Islet of Langerhans (tissue), 1 donor: ENCODE results near the gene GALR1.
"Not testable (repeated sequence)": the region's sequence is repeated elsewhere in the genome, so short reads cannot be mapped to it uniquely, and the experiment has no call there.

Source experiments
- FAIRE-seq: peaks from one replicate; lab custom pipeline; 2011; peaks lifted over from hg19 to GRCh38; lab: Jason Lieb, UNC

Gene GALR1

DNA sequence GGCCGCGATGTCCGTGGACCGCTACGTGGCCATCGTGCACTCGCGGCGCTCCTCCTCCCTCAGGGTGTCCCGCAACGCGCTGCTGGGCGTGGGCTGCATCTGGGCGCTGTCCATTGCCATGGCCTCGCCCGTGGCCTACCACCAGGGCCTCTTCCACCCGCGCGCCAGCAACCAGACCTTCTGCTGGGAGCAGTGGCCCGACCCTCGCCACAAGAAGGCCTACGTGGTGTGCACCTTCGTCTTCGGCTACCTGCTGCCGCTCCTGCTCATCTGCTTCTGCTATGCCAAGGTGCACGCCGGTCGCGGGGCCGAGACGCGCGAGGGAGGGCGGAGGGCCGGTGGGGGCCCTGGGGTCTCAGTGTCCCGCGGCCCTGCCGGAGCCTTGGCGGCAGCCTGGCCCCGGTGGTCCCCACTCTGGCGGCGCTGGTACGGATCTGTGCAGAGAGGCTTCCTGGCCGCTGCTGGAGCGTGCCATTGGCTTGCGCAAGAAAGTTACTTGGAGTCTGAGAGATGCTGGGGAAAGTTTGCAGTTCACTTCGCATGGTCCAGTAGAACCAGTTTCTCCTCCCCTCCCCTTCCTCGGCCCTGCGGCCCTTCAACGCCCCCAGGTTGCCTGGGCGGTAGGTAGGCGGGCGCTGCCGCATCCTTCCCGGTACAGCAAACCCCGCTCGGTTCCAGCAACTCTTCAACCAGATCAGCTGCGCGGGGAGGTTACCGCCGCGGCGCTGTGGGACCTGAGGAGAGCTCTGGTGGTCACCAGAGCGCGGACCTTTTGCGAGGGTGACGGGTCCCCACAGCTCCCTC is 1.5 kb downstream of the GALR1 start:
- FAIRE-seq, result no peak

DNA sequence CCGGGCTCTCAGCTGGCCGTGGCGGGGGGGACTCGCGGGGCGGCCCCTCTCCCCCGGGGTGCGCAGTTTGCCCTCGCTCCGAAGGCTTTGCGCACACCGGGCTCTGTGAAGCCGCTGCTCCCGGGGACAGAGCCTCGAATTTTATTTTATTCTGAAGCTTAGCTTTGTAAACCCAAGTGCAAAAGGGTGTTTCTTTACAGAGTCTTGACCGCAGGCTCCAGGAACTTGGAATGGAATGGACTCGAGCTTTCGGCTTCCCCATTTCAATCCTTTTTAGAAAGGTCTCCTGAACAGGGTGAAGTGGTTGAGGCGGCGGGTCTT is 2.0 kb downstream of the GALR1 start:
- FAIRE-seq, result no peak

DNA sequence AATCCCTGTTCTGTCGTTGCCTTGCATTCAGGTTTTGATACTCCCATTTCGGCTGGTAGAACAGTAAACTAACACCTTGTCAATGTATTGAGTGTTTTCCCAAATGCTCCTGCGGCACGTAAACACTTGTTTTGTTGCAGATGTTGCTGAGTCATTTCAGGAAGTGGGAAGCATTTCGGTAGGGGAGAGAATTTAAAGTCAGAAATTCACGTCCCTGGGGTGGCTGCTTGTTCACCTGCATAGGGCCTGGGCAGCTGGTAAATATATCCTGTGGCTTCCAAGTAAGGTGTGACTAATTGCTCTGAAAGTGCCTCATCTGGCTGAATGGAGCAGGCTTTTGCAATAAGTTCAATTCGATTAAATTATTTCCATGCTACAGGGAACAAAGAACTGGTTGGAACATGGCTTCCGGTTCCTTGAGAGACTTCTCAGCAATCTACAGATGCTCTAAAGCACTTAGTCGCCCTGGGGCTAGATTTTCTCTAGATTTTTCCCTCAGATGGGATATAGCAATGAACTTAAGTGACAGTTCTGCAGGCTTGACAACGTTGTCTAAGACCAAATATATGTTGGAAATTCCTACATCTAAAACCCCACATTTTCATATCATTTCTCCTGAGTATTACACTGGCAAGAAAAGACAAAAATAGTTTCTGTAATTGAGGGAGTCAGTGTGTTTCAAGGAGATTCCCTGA is 5.2 kb downstream of the GALR1 start:
- no peak for FAIRE-seq

DNA sequence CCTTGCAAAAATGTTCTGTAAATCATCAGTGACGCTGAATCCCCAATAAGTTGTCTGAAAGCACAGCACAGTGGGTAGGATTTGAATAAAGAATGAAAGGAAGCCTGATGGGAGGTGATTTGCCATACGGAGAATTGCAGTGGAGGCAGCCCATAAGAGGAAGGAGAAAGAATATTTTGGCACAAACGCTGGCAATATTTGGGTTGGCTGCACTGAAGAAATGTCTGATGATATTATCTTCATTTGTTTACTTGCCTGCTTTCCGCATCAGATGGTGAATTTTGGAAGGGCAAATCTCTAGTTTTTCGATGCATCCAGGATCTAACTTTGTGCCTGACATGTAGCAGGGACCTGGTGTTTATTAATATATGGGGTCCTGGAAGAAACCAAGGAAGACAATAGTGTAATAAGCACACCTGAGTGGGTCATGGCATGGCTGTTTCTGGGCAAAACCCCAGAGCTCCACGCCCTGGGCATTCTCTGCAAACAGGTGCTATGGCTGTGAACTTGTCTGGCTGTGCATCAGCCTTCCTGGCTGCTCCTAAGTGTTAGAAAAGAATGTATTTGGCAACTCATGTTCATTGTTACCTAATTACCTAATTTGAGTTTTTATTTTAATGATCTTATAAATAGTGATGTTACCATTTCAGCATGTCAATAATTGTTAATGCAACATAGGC is 5.9 kb downstream of the GALR1 start:
- no peak for FAIRE-seq

DNA sequence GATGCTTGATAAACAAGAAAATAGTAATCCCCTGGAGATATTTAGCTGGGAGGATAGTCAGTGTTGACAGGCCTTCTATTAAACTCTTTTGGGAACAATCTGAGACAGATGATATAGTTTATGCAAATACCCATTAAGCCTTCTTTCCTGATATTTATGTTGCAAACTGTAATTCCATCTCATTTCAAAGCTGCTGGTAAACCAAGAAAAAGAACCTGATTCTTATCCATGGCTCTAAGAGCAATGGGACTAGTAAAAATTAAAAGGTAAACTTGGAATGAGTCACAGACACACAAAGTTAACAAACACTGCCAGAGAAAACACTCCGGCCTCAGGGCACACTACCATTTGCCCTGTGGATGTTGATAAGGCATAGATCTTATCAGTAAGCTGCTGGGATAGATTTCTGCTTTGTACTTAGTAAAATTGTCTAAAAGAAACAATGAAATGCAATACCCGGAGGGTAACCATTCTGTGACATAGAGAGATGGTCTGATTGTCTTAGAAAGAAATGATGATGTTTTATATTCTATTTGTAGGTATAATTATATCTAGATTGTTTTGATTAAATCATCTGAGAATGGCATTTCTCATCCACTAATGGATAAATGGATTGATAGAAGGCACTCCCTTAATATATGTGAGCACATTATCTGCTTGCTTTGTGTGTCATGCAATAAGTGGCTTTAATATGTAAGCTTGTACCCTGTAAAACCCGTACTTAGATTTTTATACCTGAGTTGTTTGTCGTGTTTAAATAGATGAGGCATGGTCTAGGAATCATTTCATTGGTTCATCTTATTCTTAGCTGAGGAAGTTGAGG is 13.2 kb downstream of the GALR1 start:
- FAIRE-seq, result no peak

DNA sequence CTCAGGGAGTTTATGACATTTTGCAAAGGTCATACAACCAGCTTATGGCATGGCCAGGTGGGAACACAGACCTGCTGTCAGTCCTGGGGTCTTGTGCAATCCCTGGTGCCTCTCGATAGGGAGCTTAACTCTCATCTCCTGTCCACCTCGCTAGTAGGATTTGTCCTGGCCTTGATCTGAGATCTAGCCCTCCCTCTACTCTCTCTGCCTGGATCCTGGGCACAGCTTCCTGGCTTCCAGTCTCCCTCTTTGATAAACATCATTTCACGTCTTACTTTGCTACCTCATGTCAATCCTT is 13.8 kb downstream of the GALR1 start:
- no peak for FAIRE-seq

DNA sequence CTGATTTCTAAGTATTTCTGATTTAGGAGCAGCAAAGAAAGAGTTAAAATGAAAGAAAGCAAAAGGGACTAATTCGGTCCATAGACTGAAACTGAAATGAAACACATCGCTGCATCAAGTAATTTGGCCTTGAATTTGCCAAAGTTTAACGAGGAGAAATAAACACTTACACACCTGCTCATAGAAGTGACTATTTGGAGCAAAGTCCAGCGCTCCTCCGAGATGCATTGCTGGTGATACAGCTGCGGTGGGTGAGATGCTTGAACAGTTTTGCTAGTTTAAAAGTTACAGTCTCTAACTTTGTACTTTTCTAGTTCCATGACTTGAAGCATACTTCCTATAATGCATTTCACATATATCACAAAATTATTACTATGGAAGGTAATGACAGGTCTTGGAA is 18.3 kb downstream of the GALR1 start:
- no peak for FAIRE-seq

DNA sequence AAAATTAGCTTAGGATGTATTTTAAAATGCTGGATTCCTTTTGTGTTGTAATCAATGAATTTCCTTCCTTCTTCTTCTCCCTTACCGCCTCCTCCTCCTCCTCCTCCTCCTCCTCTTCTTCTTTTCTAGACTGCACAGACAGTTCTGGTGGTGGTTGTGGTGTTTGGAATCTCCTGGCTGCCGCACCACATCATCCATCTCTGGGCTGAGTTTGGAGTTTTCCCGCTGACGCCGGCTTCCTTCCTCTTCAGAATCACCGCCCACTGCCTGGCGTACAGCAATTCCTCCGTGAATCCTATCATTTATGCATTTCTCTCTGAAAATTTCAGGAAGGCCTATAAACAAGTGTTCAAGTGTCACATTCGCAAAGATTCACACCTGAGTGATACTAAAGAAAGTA is 18.8 kb downstream of the GALR1 start:
- FAIRE-seq, result no peak

DNA sequence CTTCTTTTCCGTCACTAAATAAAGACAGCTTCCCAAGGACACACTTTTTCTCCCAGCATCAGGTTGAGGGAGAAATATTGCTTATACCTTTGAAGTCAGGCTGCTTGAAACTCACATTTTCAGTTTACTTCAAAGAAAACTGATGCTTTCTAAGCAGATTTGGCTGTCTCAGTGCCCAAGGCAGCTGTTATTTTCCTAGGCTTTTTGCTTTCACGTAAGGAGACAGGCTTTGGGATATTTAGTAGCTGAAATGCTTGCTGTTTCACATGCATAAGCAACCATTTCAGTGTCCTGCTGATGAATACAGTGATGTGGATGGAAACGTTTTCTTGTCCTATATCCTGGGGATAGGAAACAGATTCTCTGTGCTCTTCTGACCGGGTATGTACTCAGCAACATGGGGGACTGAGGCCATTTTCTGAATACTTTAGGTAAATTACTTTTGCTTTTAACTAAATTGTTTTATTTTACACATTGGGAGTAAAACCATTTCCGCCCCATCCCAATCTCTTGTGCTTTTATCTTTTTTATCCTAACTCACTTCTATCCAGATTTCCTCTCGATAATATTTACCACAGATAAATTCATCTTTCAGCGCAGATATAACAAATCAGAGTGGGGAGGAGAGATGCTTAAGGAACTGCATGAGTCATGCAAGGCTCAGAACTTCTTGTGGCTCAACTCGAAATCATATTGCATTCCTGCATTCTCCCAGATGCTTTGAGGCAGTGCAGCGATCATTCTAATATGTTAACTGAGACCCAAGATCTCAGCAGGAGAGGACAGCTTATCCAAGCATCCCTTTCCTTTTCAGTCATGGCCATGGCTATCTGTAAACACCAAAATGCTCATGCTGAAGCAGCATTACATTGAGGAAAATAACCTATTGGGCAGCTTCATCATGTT is 22.2 kb downstream of the GALR1 start:
- no peak for FAIRE-seq

DNA sequence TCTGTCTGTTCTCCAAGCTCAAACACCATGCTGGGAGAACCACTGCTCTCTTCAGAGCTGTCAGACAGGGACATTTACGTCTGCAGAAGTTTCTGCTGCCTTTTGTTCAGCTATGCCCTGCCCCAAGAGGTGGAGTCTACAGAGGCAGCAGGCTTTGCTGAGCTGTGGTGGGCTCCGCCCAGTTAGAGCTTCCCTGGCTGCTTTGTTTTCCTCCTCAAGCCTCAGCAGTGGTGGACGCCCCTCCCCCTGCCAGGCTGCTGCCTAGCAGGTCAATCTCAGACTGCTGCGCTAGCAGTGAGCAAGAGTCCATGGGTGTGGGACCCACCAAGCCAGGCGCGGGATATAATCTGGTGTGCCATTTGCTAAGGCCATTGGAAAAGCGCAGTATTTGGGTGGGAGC is 41.2 kb downstream of the GALR1 start:
- FAIRE-seq, result not testable (repeated sequence)

DNA sequence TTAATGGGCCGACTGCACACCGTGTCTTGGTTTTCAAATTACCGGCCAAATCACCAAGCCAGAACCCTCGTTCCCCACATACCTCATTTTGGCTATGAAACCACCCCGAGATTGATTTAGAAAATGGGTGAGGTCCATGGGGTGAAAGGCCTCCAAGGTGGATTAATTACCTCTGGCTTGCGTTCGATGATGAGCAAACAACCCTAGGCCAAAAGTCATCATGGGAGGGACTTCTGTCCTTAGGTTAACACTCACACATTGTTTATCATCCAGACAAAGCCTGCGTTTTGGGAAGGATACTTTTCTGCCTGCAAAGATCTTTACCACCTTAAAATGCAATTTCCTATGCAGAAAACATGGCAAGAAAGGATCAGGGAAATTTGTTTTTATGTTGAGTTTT is 48.5 kb downstream of the GALR1 start:
- FAIRE-seq, result no peak

DNA sequence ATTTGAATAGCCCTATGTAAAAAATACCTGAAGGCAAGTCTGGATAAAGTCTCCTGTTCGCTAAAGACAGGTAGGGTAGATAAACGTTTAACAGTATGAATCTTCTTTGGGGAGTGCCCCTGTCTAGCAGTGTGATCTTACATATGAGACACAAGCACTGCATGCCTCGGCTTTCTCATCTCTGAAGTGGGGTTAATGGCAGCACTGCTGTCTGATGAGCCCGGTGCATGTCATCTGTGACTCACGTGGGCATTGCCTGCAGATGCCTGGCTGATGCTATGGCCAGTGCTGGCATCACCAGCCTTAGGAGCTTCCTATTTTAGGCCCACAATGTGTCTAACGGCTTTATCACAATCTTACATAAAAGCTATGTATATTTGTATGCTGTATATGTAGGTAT is 50.1 kb downstream of the GALR1 start:
- FAIRE-seq, result no peak

DNA sequence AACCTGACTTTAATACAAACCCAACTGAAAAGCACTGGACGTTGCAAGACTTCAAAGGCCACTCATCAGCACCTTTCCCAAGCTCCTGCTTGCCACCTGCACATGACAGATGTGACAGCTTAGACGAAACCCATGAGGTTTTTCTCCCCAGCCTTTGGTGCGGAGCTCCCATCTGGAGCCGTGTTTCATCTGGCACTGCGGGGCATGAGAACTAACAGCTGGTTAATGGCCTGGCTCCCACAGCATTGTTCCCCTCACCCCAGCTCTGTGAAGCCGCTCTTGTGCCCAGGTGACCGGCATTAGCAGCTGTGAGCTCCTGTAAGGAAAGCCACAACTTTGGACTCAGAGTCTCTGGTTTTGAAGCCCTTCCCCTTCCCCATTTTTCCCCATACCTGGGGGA is 50.9 kb downstream of the GALR1 start:
- FAIRE-seq, result no peak

DNA sequence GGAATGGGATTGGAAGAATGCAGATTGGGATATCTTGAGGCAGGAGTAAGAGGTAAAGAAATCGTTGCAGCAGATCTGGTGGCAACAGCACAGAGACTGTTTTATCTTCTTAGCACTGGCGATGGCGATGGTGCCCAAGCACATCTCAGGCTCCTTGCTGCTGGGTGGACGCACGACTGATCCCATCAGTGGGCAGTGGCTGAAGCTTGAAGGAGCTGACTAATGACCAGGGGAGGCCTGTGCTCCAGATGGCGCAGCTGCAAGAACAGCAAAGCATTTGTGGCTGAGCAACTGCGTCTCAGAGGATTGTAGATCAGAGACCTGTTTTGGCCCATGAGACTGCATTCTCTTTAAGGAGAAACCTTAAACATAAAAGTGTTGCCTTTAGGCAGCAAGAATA is 54.6 kb downstream of the GALR1 start:
- no peak for FAIRE-seq

DNA sequence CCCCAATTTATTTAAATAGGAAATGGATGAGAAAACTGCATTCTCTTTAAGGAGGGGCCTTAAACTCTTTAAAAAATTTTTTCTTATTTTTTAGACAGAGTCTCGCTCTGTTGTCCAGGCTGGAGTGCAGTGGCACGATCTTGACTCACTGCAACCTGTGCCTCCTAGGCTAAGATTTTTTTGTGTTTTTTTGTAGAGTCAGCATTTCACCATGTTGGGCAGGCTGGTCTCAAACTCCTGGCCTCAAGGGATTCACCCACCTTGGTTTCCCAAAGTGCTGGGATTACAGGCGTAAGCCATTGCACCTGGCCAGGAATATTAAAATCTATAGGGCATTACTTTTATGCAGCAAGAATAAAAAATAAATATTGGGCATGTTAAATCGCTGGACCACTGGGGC is 56.0 kb downstream of the GALR1 start:
- FAIRE-seq, result no peak

DNA sequence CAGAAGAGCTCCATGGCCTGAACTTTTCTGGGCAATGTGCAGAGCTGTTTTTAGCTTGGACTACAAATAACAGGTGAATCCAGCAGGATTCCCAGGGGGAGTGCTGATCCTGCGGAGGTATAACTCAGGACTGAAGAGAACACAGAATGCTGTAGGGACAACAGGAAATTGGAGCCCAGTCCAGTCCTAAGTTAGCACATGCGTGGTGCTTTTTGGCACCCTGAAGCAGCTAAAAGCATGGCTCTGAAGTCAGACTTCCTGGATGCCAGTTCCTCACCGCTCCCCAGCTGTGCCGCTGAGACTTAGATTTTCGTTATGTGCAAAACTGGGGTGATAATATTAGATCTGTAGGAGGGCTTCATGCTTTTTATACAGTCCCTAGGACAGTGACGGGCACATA is 58.6 kb downstream of the GALR1 start:
- no peak for FAIRE-seq

DNA sequence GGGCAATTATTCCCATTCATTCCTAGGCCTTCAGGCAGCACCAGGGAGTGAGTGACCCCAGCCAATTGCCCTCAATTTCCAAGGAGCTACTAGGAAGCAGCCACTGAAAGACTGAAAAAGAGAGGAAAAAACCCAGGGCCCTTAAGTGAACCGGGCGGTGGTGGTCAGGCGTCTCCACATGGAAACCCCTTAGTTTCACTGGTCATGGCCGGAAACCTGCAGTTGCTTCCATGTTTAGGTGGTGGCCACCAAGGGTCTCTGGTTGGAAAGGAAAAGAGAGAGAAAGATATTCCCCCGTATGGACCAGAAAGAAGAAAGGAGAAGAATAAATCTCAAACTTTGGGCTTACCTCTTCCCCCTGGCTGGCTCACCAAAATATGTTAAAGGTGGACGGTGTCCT is 64.9 kb downstream of the GALR1 start:
- FAIRE-seq, result no peak

DNA sequence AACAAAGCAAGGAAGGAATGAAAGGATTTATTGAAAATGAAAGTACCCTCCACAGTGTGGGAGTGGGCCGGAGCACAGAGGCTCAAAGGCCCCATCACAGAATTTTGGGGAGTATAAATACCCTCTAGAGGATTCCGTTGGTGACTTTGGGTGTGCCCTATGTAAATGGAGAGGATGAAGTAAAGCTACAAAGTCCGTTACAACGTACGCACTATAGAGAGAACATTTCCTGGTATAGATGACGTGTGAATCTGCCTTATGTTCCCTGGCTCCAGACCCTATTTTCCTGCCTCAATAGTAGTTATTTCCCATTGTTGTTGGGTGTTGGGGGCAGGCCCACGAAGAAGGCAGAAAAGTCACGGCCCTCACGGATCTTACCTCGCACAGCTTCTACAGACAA is 65.3 kb downstream of the GALR1 start:
- no peak for FAIRE-seq

DNA sequence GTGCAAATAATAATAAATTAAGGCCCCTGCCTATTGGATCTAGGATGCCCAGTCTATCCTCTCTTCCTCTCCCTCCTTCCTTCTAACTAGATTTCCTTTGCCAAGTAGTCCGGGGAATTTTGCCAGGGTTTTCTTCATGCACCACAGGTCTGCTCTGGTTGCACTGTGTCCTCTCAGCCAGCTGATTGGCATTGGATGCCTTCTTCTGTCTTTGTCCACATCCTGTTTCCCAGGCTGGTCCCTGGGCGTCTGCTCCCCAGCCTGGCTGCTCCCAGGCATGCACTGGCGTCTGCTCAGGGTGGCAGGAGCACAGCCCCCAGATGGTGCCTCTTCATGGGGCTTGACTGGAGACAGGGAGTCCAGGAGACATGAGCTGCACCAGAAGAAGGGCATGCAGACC is 66.4 kb downstream of the GALR1 start:
- FAIRE-seq, result no peak

DNA sequence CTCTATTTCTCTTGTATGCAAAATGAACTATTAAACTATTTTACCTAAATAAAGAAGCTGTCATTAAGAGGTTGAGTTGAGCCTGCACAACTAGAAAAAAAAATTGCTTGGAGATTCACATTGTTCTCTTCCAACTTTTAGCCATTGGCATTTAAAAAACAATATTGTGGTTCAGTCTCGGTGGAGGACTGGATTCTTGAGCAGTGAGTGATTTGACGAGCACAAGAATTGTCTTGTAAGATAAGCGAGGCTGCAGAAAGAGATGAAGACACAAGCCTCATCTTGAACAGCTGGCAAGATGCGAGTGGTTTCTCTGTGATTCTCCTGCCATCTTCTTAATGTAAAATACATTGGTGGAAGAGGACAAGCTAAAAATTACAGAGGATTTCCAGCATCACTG is 67.0 kb downstream of the GALR1 start:
- no peak for FAIRE-seq

DNA sequence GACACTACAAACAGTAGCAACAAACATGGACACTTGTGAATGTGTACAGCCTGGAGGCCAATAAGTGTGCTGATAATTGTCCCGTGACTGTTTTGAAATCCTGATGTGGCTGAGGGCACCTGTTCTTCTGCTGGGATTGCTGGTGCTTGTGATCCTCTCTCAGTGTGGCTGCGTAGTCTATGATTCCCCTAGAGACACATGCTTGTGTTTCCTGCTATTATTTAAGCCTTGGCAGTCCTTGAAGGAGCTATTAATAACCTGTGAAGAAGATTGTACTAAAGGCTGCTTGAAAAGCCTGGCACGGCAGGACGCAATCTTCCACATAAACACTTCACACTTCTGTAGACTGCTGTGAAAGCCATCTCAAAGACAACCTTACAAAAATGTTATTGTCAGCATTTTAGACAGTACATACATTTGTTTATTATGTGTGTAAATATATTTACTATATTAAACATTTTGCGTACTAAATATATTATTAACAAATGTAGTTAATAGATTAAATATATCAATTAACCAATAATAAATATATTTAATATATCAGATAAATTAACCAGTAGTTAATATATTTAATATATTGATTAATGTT is 71.4 kb downstream of the GALR1 start:
- FAIRE-seq, result peak; percentile 62
